ENCODE results near the gene GLIS2.

DNA sequence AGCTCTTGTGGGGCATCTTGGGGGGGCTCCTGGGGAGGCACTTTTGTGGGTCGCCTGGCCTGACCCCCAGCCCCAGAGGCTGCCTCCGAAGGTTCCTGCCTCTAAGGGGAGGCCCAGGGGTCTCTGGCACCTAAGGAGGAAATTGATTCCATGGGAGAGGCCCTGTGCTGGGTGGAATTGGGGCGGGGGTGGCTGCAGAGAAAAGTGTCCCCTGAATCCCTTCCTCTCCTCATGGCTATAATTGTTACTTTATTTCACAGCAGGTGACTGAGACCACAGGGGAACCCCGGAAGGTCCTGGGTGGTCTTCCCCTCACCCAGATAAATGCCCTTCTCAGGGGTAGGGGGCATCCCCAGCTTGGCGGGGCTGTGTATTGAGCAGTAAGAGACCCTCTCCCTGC, 3.1 kb downstream of the GLIS2 start:
- no peak for TF ChIP-seq NR2C2 (CRISPR knock-in tag; IDR thresholded peaks at IDR 0.05)
- TF ChIP-seq, protein P1, sequence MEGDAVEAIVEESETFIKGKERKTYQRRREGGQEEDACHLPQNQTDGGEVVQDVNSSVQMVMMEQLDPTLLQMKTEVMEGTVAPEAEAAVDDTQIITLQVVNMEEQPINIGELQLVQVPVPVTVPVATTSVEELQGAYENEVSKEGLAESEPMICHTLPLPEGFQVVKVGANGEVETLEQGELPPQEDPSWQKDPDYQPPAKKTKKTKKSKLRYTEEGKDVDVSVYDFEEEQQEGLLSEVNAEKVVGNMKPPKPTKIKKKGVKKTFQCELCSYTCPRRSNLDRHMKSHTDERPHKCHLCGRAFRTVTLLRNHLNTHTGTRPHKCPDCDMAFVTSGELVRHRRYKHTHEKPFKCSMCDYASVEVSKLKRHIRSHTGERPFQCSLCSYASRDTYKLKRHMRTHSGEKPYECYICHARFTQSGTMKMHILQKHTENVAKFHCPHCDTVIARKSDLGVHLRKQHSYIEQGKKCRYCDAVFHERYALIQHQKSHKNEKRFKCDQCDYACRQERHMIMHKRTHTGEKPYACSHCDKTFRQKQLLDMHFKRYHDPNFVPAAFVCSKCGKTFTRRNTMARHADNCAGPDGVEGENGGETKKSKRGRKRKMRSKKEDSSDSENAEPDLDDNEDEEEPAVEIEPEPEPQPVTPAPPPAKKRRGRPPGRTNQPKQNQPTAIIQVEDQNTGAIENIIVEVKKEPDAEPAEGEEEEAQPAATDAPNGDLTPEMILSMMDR (IDR thresholded peaks at IDR 0.05) = no peak
